HepG2 (cell line): ENCODE measurements around the gene PAXIP1. TPM values are rescaled to one million over a fixed set of nuclear protein-coding genes. Genes with fewer than 3 reads are reported as not detected.

ENCODE experiments used
- ATAC-seq: fragments of 200-7000 bp; cut with Tn5 transposase; 3 replicates; pipeline ENCODE4 v1.9.1; 2020; ENCODE audit warnings: mild to moderate bottlenecking, moderate library complexity
- BruUV-seq: library from RNA; stranded (reverse); fragments of 400-500 nt; replicated peaks from 2 replicates; lab custom pipeline; 2021; lab: Mats Ljungman, UMichigan
- CTCF ChIA-PET: fragments of 300-600 bp; formaldehyde crosslinking; extraction: SDS; loops from one replicate; lab custom pipeline; 2021; ENCODE audit warnings: low total read pairs, inconsistent platforms, low intra/inter-chr PET ratio; lab: Yijun Ruan, JAX
- POLR2A ChIA-PET: fragments of 350-600 bp; sonication (Branson Sonifier 250); formaldehyde crosslinking; loops from one replicate; lab custom pipeline; 2020; ENCODE audit warnings: antibody characterized with exemption, inconsistent platforms; lab: Yijun Ruan, JAX
- DNase-seq: peaks from one replicate; pipeline ENCODE4 v3.0.0-alpha.2; 2015; ENCODE audit warnings: low spot score
- FAIRE-seq: peaks from 3 replicates; lab custom pipeline; 2011; peaks lifted over from hg19 to GRCh38; lab: Jason Lieb, UNC
- H2AFZ ChIP-seq: one replicate; pipeline ENCODE4 v1.6.1; 2011; ENCODE audit warnings: low read length, inconsistent platforms
- H3K27ac ChIP-seq: fragments of 300-600 bp; 3 replicates; pipeline ENCODE4 v1.8.0; 2011; ENCODE audit warnings: mixed run types, mild to moderate bottlenecking, mixed read lengths, low read length, inconsistent platforms; ENCODE audit not compliant: insufficient read depth; ENCODE audit errors: extremely low read length
- H3K27me3 ChIP-seq, 2 experiments: fragments of 200-600 bp in 1 of 2; 2 replicates in 1 of 2; 3 replicates in 1 of 2; pipeline versions ENCODE4 v1.6.0 to v1.8.0; 2011; ENCODE audit warnings: low read length in 2 of 2, mild to moderate bottlenecking in 2 of 2, moderate library complexity in 2 of 2, inconsistent platforms in 1 of 2; ENCODE audit not compliant: insufficient read depth in 2 of 2, control insufficient read depth in 1 of 2
- H3K36me3 ChIP-seq, 2 experiments: fragments of 200-600 bp in 1 of 2; replicated peaks in 1 of 2; 2 replicates in 1 of 2; 3 replicates in 1 of 2; pipeline versions ENCODE4 v1.5.1 to v1.8.0; 2011; ENCODE audit warnings: low read length in 2 of 2, inconsistent platforms in 1 of 2; ENCODE audit not compliant: insufficient read depth in 2 of 2, control insufficient read depth in 1 of 2
- H3K4me1 ChIP-seq: 2 replicates; pipeline ENCODE4 v1.5.1; 2012; ENCODE audit warnings: low read length, inconsistent platforms; ENCODE audit not compliant: insufficient read depth
- H3K4me2 ChIP-seq: 2 replicates; pipeline ENCODE4 v1.6.0; 2011; ENCODE audit warnings: low read depth, low read length, inconsistent platforms
- H3K4me3 ChIP-seq, 3 experiments: fragments of 200-600 bp in 1 of 3; sonication (generic), shearing (Covaris generic) in 1 of 3; replicated peaks in 1 of 3; 2 replicates each; pipeline ENCODE4 v1.5.1; 2011 to 2016; ENCODE audit warnings: low read length in 3 of 3, inconsistent platforms in 2 of 3, low read depth in 2 of 3, mild to moderate bottlenecking in 2 of 3, control low read depth in 1 of 3, mixed read lengths in 1 of 3; ENCODE audit not compliant: insufficient read depth in 1 of 3
- H3K79me2 ChIP-seq: one replicate; pipeline ENCODE4 v1.6.1; 2011; ENCODE audit warnings: low read length, inconsistent platforms; ENCODE audit not compliant: insufficient read depth
- H3K9ac ChIP-seq: 2 replicates; pipeline ENCODE4 v1.6.0; 2011; ENCODE audit warnings: mild to moderate bottlenecking, low read depth, low read length, inconsistent platforms; ENCODE audit not compliant: insufficient read depth
- H3K9me3 ChIP-seq: 2 replicates; pipeline ENCODE4 v1.5.1; 2012; ENCODE audit warnings: mild to moderate bottlenecking, low read length
- H4K20me1 ChIP-seq: 2 replicates; pipeline ENCODE4 v1.6.0; 2011; ENCODE audit warnings: inconsistent platforms, mild to moderate bottlenecking, low read length, moderate library complexity; ENCODE audit not compliant: insufficient read depth
- ADNP ChIP-seq: sonication (generic); formaldehyde crosslinking; IDR thresholded peaks from 2 replicates; pipeline ENCODE4 v1.4.0; 2020; ENCODE audit warnings: missing genetic modification reagents
- AKNA ChIP-seq: sonication (generic); formaldehyde crosslinking; IDR thresholded peaks from 2 replicates; pipeline ENCODE4 v1.4.0; 2020; ENCODE audit warnings: missing genetic modification reagents, borderline replicate concordance
- BCLAF1 ChIP-seq: fragments of 450-650 bp; IDR thresholded peaks from 2 replicates; pipeline ENCODE4 v1.6.1; 2017; ENCODE audit warnings: mild to moderate bottlenecking
- HHEX ChIP-seq: IDR thresholded peaks from 2 replicates; pipeline ENCODE4 v1.6.1; 2016; ENCODE audit warnings: control low read depth
- HOXD1 ChIP-seq: sonication (generic); formaldehyde crosslinking; IDR thresholded peaks from 2 replicates; pipeline ENCODE4 v1.5.0; 2020; ENCODE audit warnings: missing genetic modification reagents
- TCF12 ChIP-seq, 2 experiments: fragments of 450-650 bp in 1 of 2; sonication (generic) in 1 of 2; formaldehyde crosslinking in 1 of 2; IDR thresholded peaks; 2 replicates each; pipeline versions ENCODE4 v1.6.1 to v1.8.0; 2017 to 2022; ENCODE audit warnings: antibody characterized with exemption in 1 of 2, mild to moderate bottlenecking in 1 of 2, missing genetic modification reagents in 1 of 2, moderate library complexity in 1 of 2
- USF2 ChIP-seq, 2 experiments: sonication (generic) in 1 of 2; formaldehyde crosslinking in 1 of 2; IDR thresholded peaks; 2 replicates each; pipeline versions ENCODE4 v1.5.1 to v1.6.1; 2011 to 2020; ENCODE audit warnings: borderline replicate concordance in 1 of 2, low read depth in 1 of 2, low read length in 1 of 2, mild to moderate bottlenecking in 1 of 2, missing genetic modification reagents in 1 of 2, moderate library complexity in 1 of 2
- ZBTB10 ChIP-seq: sonication (generic); formaldehyde crosslinking; IDR thresholded peaks from 2 replicates; pipeline ENCODE4 v1.4.0; 2020; ENCODE audit warnings: missing genetic modification reagents, borderline replicate concordance
- ZBTB25 ChIP-seq: IDR thresholded peaks from 2 replicates; pipeline ENCODE4 v1.6.1; 2018; ENCODE audit warnings: missing genetic modification reagents
- WGBS: methylation state at CpG from one replicate; pipeline ENCODE4 v1.1.6; 2017; ENCODE audit warnings: low lambda C conversion rate; 5-methylcytosine and 5-hydroxymethylcytosine counted together
- in situ Hi-C: cut with HindIII; loops from 2 replicates; pipeline ENCODE4 v1.10.0; 2017; ENCODE audit warnings: low pct_unique_long_range_greater_than_20kb; ENCODE audit not compliant: extremely low pct_ligation_motif_present
- intact Hi-C: fragments of 100-400 bp; cut with micrococcal nuclease; formaldehyde crosslinking; loops from one replicate; pipeline ENCODE4 v1.10.0; 2022; ENCODE audit not compliant: unreplicated experiment
- polyA plus RNA-seq, 8 experiments: library from polyadenylated mRNA; depleted of rRNA in 3 of 8; stranded (reverse) in 7 of 8; unstranded in 1 of 8; fragments of >200 nt; fragmentation: Illumina TruSeq in 4 of 8; extraction: Trizol in 4 of 8; gene quantifications; 2 replicates each; pipeline versions ENCODE4 v1.2.1 to v1.2.3, GENCODE V29; 2011 to 2016; ENCODE audit warnings: low read depth in 4 of 8, missing spikeins in 1 of 8, mixed read lengths in 1 of 8; ENCODE audit not compliant: insufficient read depth in 1 of 8
- total RNA-seq, 5 experiments: library from RNA; depleted of rRNA; stranded (reverse); fragments of >200 nt; fragmentation: Illumina TruSeq; extraction: Trizol; gene quantifications; 2 replicates each; pipeline ENCODE4 v1.2.3, GENCODE V29; 2016; ENCODE audit warnings: low read depth in 1 of 5

Gene PAXIP1
- total and polyA plus RNA-seq, 2 of the 13 experiments (the other 11 are each of a cell fraction or from before 2014, with no cell fraction given), result 11.6 to 16.2 TPM

GRCh38 chr7:154917808-154918160, 85.1 kb downstream of the PAXIP1 start:
- H3K79me2 ChIP-seq, result no peaks in the 10 kb centered on the region
- no peak overlapping the region for H3K4me3 ChIP-seq
- DNase-seq, result no peak
- H2AFZ ChIP-seq, result no peak overlapping the region
- no peaks in the 10 kb centered on the region for H3K36me3 ChIP-seq
- CTCF ChIA-PET, result no interaction called here
- intact Hi-C loops, result no loop called here
- no peak overlapping the region for H3K27ac ChIP-seq
- no peak overlapping the region for H3K4me2 ChIP-seq
- FAIRE-seq, result no peak
- no peaks in the 10 kb centered on the region for H4K20me1 ChIP-seq
- peaks cover 2 to 27% of the 10 kb centered on the region in 2 experiments; a peak in 4 of 5 replicates for H3K27me3 ChIP-seq
- WGBS, result no CpG with 5 or more reads among the region's 7 CpGs
- no TSS peak for BruUV-seq
- in situ Hi-C loops, result no loop called here
- H3K9ac ChIP-seq, result no peak overlapping the region
- H3K9me3 ChIP-seq, result no peaks in the 10 kb centered on the region
- no peak for ATAC-seq
- H3K4me1 ChIP-seq, result peaks cover 8% of the 10 kb centered on the region
- POLR2A ChIA-PET, result no interaction called here
- no peak for TF ChIP-seq HHEX (CRISPR knock-in tag)
- TF ChIP-seq TCF12 (IDR thresholded peaks at IDR 0.05), result no peak
- no peak for TF ChIP-seq TCF12 (CRISPR knock-in tag; IDR thresholded peaks at IDR 0.05)
- TF ChIP-seq ZBTB10 (CRISPR knock-in tag), result no peak
- no peak for TF ChIP-seq ZBTB25 (CRISPR knock-in tag)
- no peak for TF ChIP-seq BCLAF1
- TF ChIP-seq HOXD1, result no peak
- no peak for TF ChIP-seq ADNP (CRISPR knock-in tag)
- TF ChIP-seq AKNA (CRISPR knock-in tag), result no peak
- no peak for TF ChIP-seq USF2 (IDR thresholded peaks at IDR 0.05; ENCODE audit: low read depth, low read length)
- no peak for TF ChIP-seq USF2 (CRISPR knock-in tag; IDR thresholded peaks at IDR 0.05; ENCODE audit: borderline replicate concordance)
